HUES6 (cell line): ENCODE results near the gene SPACA7.

Experiments
- H3K27ac ChIP-seq: 2 replicates; pipeline ENCODE4 v1.7.0; 2013; ENCODE audit warnings: low read depth, mild to moderate bottlenecking, low read length, inconsistent platforms
- H3K27me3 ChIP-seq: 2 replicates; pipeline ENCODE4 v1.6.1; 2013; ENCODE audit warnings: low read length; ENCODE audit not compliant: control insufficient read depth, insufficient read depth
- H3K36me3 ChIP-seq: 2 replicates; pipeline ENCODE4 v1.6.1; 2013; ENCODE audit warnings: low read length; ENCODE audit not compliant: control insufficient read depth, insufficient read depth
- H3K4me1 ChIP-seq: 2 replicates; pipeline ENCODE4 v1.6.1; 2013; ENCODE audit warnings: low read length; ENCODE audit not compliant: control insufficient read depth, insufficient read depth
- H3K4me3 ChIP-seq: 2 replicates; pipeline ENCODE4 v1.5.1; 2013; ENCODE audit warnings: low read depth, low read length
- H3K9ac ChIP-seq: one replicate; pipeline ENCODE4 v1.6.1; 2013; ENCODE audit warnings: mild to moderate bottlenecking, low read length
- H3K9me3 ChIP-seq: 2 replicates; pipeline ENCODE4 v1.6.1; 2013; ENCODE audit warnings: low read depth, low read length; ENCODE audit not compliant: control insufficient read depth, insufficient read depth

SPACA7 gene

GRCh38 chr13:112455476-112456059, 79.4 kb downstream of the SPACA7 start:
- no peaks in the 10 kb centered on the region for H3K27me3 ChIP-seq

GRCh38 chr13:112456138-112457056, 80.2 kb downstream of the SPACA7 start:
- no peak overlapping the region for H3K9ac ChIP-seq
- H3K4me3 ChIP-seq, result no peak overlapping the region
- H3K9me3 ChIP-seq, result no peaks in the 10 kb centered on the region; the same call in 1 of the 2 replicates
- no peaks in the 10 kb centered on the region for H3K36me3 ChIP-seq
- H3K4me1 ChIP-seq, result no peaks in the 10 kb centered on the region
- H3K27me3 ChIP-seq, result no peaks in the 10 kb centered on the region
- no peak overlapping the region for H3K27ac ChIP-seq

More at GRCh38 chr13:112455476-112456059, 79.4 kb downstream of the SPACA7 start:
- H3K9me3 ChIP-seq, result no peaks in the 10 kb centered on the region
- no peaks in the 10 kb centered on the region for H3K4me1 ChIP-seq
- no peak overlapping the region for H3K27ac ChIP-seq
- no peaks in the 10 kb centered on the region for H3K36me3 ChIP-seq
- H3K9ac ChIP-seq, result no peak overlapping the region
- H3K4me3 ChIP-seq, result no peak overlapping the region

GRCh38 chr13:112457081-112457480, 80.9 kb downstream of the SPACA7 start:
- Histone ChIP-seq H3K4me3 (no peak overlapping the region), H3K9me3 (peaks cover under 1% of the 10 kb centered on the region; the same call in 1 of the 2 replicates), H3K9ac (no peak overlapping the region), H3K27me3 (no peaks in the 10 kb centered on the region), H3K36me3 (no peaks in the 10 kb centered on the region), H3K27ac (no peak overlapping the region), H3K4me1 (no peaks in the 10 kb centered on the region)

GRCh38 chr13:112457485-112457884, 81.3 kb downstream of the SPACA7 start:
- Histone ChIP-seq H3K4me3 (no peak overlapping the region), H3K9ac (no peak overlapping the region), H3K27me3 (no peaks in the 10 kb centered on the region), H3K9me3 (peaks cover 3% of the 10 kb centered on the region; the same call in 1 of the 2 replicates), H3K4me1 (no peaks in the 10 kb centered on the region), H3K36me3 (no peaks in the 10 kb centered on the region), H3K27ac (no peak overlapping the region)

- Histone ChIP-seq H3K9me3 (peaks cover 3% of the 10 kb centered on the region; the same call in 1 of the 2 replicates), H3K9ac (no peak overlapping the region), H3K27me3 (no peaks in the 10 kb centered on the region), H3K36me3 (no peaks in the 10 kb centered on the region), H3K27ac (no peak overlapping the region), H3K4me1 (no peaks in the 10 kb centered on the region; the same call in 1 of the 2 replicates), H3K4me3 (no peak overlapping the region)
These were observed 86.3 kb downstream of the SPACA7 start for GRCh38 chr13:112462408-112462807.

GRCh38 chr13:112464720-112465119, 88.6 kb downstream of the SPACA7 start:
- Histone ChIP-seq H3K9me3 (peaks cover 3% of the 10 kb centered on the region; the same call in 1 of the 2 replicates), H3K36me3 (no peaks in the 10 kb centered on the region), H3K4me3 (no peak overlapping the region), H3K9ac (no peak overlapping the region), H3K4me1 (no peaks in the 10 kb centered on the region; the same call in 1 of the 2 replicates), H3K27ac (no peak overlapping the region), H3K27me3 (no peaks in the 10 kb centered on the region)

- Histone ChIP-seq H3K27me3 (no peaks in the 10 kb centered on the region), H3K9me3 (peaks cover 3% of the 10 kb centered on the region; the same call in 1 of the 2 replicates), H3K27ac (no peak overlapping the region), H3K4me1 (no peaks in the 10 kb centered on the region; the same call in 1 of the 2 replicates), H3K36me3 (no peaks in the 10 kb centered on the region), H3K4me3 (no peak overlapping the region), H3K9ac (no peak overlapping the region)
These were observed 89.3 kb downstream of the SPACA7 start for GRCh38 chr13:112465251-112466131.

- Histone ChIP-seq H3K27me3 (no peaks in the 10 kb centered on the region), H3K27ac (no peak overlapping the region), H3K36me3 (no peaks in the 10 kb centered on the region), H3K4me1 (no peaks in the 10 kb centered on the region; the same call in 1 of the 2 replicates), H3K9me3 (0 out of 2 replicates have a peak, but pooled peaks cover 3% of the 10 kb centered on the region), H3K4me3 (no peak overlapping the region), H3K9ac (no peak overlapping the region)
These were observed 90.2 kb downstream of the SPACA7 start for GRCh38 chr13:112466132-112467058.

GRCh38 chr13:112467236-112467635, 91.1 kb downstream of the SPACA7 start:
- H3K27me3 ChIP-seq, result no peaks in the 10 kb centered on the region
- H3K4me1 ChIP-seq, result no peaks in the 10 kb centered on the region; the same call in 1 of the 2 replicates
- no peak overlapping the region for H3K27ac ChIP-seq
- H3K4me3 ChIP-seq, result no peak overlapping the region
- H3K9me3 ChIP-seq, result 0 out of 2 replicates have a peak, but pooled peaks cover 1% of the 10 kb centered on the region
- no peak overlapping the region for H3K9ac ChIP-seq
- no peaks in the 10 kb centered on the region for H3K36me3 ChIP-seq

GRCh38 chr13:112468069-112468468, 91.9 kb downstream of the SPACA7 start:
- Histone ChIP-seq H3K36me3 (no peaks in the 10 kb centered on the region), H3K27ac (no peak overlapping the region), H3K27me3 (no peaks in the 10 kb centered on the region), H3K9ac (no peak overlapping the region), H3K9me3 (no peaks in the 10 kb centered on the region), H3K4me3 (no peak overlapping the region), H3K4me1 (no peaks in the 10 kb centered on the region; the same call in 1 of the 2 replicates)
